ACC112 (cell line): ENCODE results near the gene IFNL3.

Source experiments
- H2AFZ ChIP-seq: fragments of 200-600 bp; sonication (generic); one replicate; pipeline ENCODE4 v1.6.0; 2017; ENCODE audit warnings: antibody characterized with exemption, low read length; ENCODE audit not compliant: unreplicated experiment
- H3K27ac ChIP-seq: fragments of 200-600 bp; sonication (generic); 2 replicates; pipeline ENCODE4 v1.5.1; 2014; ENCODE audit warnings: low read depth, mild to moderate bottlenecking, antibody characterized with exemption, low read length, moderate library complexity
- H3K27me3 ChIP-seq: fragments of 200-600 bp; sonication (generic); 2 replicates; pipeline ENCODE4 v1.6.1; 2014; ENCODE audit warnings: mild to moderate bottlenecking, antibody characterized with exemption, low read length, moderate library complexity, mixed read lengths; ENCODE audit not compliant: insufficient read depth
- H3K36me3 ChIP-seq: fragments of 200-600 bp; sonication (generic); 2 replicates; pipeline ENCODE4 v1.6.1; 2016; ENCODE audit warnings: mild to moderate bottlenecking, antibody characterized with exemption, low read length, moderate library complexity, mixed read lengths; ENCODE audit not compliant: insufficient read depth
- H3K4me1 ChIP-seq: fragments of 200-600 bp; sonication (generic); one replicate; pipeline ENCODE4 v1.6.1; 2016; ENCODE audit warnings: low read length, mixed read lengths; ENCODE audit not compliant: insufficient read depth, unreplicated experiment, control insufficient read depth
- H3K4me3 ChIP-seq: fragments of 200-600 bp; sonication (generic); 2 replicates; pipeline ENCODE4 v1.5.1; 2014; ENCODE audit warnings: mild to moderate bottlenecking, low read depth, low read length
- H3K79me2 ChIP-seq: fragments of 200-600 bp; sonication (generic); one replicate; pipeline ENCODE4 v1.6.0; 2016; ENCODE audit warnings: low read length; ENCODE audit not compliant: control insufficient read depth, unreplicated experiment, insufficient read depth

The IFNL3 gene

DNA sequence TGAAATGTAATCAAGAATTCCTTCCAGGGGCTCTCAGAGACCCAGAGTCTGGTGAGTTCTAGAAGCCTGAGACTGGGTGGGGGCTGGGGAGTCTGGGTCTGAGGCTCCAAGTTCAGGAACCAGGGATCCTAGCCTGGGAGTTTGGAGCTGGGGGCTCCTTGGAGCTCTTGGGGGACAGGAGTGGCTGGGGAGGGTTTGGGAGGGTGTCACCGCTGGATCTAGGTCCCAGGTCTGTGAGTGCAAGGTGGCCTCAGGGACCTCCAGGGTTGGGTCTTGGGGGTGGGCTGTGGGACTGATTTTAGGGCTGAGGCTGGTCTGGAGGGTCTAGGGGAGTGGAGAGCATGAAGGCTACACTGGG lies 41.8 kb downstream of the IFNL3 start:
- Histone ChIP-seq H3K27ac (no peak overlapping the region), H3K36me3 (no peaks in the 10 kb centered on the region), H3K4me1 (peaks cover 2% of the 10 kb centered on the region), H2AFZ (no peak overlapping the region), H3K4me3 (no peak overlapping the region), H3K27me3 (peaks cover 26% of the 10 kb centered on the region), H3K79me2 (no peaks in the 10 kb centered on the region)

DNA sequence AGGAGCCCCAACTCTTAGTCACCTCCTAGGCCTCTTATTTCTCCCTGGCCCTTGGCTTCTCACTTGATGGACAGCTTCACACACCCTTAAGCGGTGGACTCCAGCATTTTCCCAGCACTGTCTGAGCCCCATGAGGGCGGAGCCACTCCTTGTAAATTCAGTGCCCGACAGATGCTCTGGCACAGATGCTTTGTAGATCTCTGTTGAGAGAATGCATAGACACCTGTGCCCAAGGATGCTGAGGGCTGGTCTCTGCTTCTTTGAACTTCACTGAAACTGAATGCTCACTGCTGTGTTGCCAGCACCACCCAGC lies 44.0 kb downstream of the IFNL3 start:
- Histone ChIP-seq H3K4me1 (peaks cover 4% of the 10 kb centered on the region), H2AFZ (no peak overlapping the region), H3K36me3 (no peaks in the 10 kb centered on the region), H3K27ac (no peak overlapping the region), H3K4me3 (no peak overlapping the region), H3K79me2 (no peaks in the 10 kb centered on the region), H3K27me3 (peaks cover 46% of the 10 kb centered on the region)

DNA sequence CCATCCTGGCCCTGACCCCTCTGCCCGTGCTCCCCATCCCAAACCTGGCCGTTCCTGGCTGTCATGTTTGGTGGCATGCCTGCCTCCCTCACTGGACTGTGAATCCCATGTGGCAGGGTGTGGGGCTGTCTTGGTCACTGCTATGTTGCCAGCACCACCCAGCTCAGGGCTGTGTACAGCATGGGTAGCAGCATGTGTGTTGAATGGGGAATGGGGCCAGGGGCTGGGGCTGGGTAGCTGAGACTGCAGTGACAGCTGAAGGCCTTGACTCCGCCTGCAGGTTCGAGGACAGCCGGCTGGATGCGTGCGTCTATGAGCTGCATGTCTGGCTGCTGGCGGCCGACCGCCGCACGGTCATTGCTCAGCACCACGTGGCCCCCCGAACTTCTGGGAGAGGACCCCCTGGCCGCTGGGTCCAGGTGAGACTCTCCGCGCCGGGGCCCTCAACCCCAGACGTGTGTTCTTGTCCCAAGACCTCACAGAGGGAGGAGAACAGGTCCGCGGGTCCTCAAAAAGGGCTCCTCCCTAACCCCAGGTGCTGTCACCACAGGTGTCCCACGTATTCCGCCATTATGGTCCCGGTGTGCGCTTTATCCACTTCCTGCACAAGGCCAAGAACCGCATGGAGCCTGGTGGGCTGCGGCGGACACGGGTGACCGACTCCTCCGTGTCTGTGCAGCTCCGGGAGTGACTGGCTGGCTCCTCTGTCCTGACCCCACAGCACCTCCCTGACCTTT lies 44.6 kb downstream of the IFNL3 start:
- Histone ChIP-seq H3K4me3 (no peak overlapping the region), H3K36me3 (no peaks in the 10 kb centered on the region), H2AFZ (no peak overlapping the region), H3K79me2 (no peaks in the 10 kb centered on the region), H3K27me3 (peaks cover 50% of the 10 kb centered on the region), H3K27ac (no peak overlapping the region), H3K4me1 (peaks cover 4% of the 10 kb centered on the region)

DNA sequence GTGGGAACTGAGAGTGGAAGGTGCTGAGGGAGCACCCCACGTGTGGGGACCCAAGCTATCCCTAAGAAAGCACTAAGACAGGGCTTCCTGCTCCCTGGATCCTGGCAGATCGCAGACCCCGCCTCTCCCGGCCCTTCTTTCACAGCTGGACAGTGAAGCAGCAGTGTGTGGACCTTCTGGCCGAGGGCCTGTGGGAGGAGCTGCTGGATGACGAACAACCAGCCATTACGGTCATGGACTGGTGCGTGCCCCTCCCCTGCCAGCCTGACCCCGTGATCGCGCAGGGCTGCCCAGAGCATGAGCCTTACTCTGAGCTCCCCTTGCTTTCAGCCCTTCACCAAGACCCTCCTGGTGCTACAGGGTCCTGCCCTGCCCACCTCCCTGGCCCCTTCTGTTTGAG lies 45.8 kb downstream of the IFNL3 start:
- no peak overlapping the region for H3K4me3 ChIP-seq
- H3K36me3 ChIP-seq = no peaks in the 10 kb centered on the region
- H3K4me1 ChIP-seq = peaks cover 4% of the 10 kb centered on the region
- H3K79me2 ChIP-seq = no peaks in the 10 kb centered on the region
- H3K27me3 ChIP-seq = peaks cover 46% of the 10 kb centered on the region
- H3K27ac ChIP-seq = no peak overlapping the region
- H2AFZ ChIP-seq = no peak overlapping the region

DNA sequence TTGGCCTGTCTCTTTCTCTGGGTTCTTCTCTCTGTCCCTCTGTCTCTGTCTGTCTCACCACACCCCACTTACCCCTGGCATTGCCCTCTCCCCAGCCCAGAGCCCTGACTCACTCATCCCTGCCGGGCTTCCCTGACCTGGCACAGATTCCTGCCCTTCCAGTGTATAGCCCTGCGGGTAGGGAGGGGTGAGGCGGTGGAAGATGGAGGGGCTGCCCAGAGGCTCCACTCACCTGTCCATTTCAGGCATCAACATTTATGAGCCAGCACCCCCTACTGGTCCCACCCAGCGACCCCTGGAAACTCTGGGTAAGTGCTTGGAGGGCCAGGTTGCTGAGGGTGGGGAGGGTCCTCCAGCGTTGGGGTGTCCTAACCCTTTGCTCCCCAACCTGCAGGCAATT lies 47.0 kb downstream of the IFNL3 start:
- H3K27me3 ChIP-seq = peaks cover 33% of the 10 kb centered on the region
- H2AFZ ChIP-seq = no peak overlapping the region
- no peaks in the 10 kb centered on the region for H3K79me2 ChIP-seq
- H3K4me3 ChIP-seq = no peak overlapping the region
- peaks cover 4% of the 10 kb centered on the region for H3K4me1 ChIP-seq
- H3K36me3 ChIP-seq = no peaks in the 10 kb centered on the region
- no peak overlapping the region for H3K27ac ChIP-seq

DNA sequence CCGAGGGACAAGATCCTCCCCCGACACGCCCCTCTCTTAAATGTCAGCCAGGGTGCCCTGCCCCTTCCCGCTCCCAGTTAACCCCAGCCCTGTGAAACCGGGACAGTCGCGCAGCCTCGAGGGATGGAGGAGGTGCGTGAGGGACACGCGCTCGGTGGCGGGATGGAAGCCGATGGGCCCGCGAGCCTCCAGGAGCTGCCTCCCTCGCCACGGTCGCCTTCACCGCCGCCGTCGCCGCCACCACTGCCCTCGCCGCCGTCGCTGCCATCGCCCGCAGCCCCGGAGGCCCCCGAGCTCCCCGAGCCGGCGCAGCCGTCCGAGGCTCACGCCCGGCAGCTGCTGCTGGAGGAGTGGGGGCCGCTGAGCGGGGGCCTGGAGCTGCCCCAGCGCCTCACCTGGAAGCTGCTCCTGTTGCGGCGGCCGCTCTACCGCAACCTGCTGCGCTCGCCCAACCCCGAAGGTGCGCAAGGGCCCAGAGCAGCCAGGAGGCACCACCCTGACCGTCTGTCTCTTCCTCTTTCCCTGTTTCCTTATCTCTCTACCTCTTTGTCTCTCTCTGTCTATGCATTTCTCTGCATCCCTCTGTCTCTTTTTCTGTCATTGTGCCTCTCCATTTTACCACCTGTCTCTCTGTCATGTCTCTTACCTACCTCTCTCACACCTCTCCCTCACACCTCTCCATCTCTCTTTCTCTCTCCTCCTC lies 47.8 kb downstream of the IFNL3 start, which contains the start of gene NCCRP1:
Gene NCCRP1 (plus strand): TSS at position 105 of the 703 bp plus-strand sequence. CDS start 19 bp downstream, at position 124.
- Histone ChIP-seq H2AFZ (no peak within 1 kb of the TSS), H3K27ac (no peak within 1 kb of the TSS), H3K4me3 (peak within 1 kb of the TSS; percentile 47; the same call in 1 of the 2 replicates), H3K27me3 (peaks cover 30% of the 10 kb centered on the region), H3K79me2 (no peaks in the 10 kb centered on the region), H3K36me3 (no peaks in the 10 kb centered on the region), H3K4me1 (peaks cover 4% of the 10 kb centered on the region)

DNA sequence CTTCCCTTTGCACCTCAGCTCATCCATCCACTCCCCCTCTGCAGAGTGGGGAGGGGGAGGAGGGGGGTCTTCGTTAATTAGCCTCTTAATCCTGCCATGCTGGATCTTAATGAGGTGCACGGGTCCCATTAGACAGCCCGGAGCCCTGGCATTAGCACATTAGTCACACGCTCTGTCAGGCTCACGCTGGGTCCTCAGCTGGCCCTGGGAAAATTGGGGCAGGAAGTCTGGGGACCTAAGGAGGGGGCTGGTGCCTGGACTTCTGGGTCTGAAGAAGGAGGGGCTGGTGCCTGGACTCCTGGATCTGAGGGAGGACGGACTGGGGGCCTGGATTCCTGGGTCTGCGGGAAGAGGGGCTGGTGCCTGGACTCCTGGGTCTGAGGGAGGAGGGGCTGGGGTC lies 48.5 kb downstream of the IFNL3 start:
- no peak overlapping the region for H2AFZ ChIP-seq
- H3K79me2 ChIP-seq = no peaks in the 10 kb centered on the region
- peaks cover 4% of the 10 kb centered on the region for H3K4me1 ChIP-seq
- H3K27me3 ChIP-seq = peaks cover 30% of the 10 kb centered on the region
- no peak overlapping the region for H3K4me3 ChIP-seq
- H3K36me3 ChIP-seq = no peaks in the 10 kb centered on the region
- H3K27ac ChIP-seq = no peak overlapping the region

DNA sequence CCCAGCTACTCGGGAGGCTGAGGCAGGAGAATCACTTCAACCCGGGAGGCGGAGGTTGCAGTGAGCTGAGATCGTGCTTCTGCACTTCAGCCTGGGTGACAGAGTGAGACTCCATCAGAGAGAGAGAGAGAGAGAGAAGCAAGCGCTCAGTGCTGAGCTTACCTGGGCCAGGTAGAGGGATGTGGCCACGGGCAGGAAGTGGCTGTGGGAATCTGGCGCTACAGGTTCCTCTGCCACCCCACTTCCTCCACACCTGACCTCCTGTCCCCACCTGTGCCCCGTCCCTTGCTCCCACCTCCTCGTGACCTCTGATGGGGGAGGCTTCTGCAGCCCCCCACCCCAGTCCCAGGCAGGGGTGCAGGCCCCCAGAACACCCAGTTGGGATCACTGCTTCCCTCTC lies 49.1 kb downstream of the IFNL3 start:
- H3K4me1 ChIP-seq = peaks cover 4% of the 10 kb centered on the region
- no peaks in the 10 kb centered on the region for H3K36me3 ChIP-seq
- peaks cover 30% of the 10 kb centered on the region for H3K27me3 ChIP-seq
- no peak overlapping the region for H3K27ac ChIP-seq
- H2AFZ ChIP-seq = no peak overlapping the region
- H3K79me2 ChIP-seq = no peaks in the 10 kb centered on the region
- no peak overlapping the region for H3K4me3 ChIP-seq

DNA sequence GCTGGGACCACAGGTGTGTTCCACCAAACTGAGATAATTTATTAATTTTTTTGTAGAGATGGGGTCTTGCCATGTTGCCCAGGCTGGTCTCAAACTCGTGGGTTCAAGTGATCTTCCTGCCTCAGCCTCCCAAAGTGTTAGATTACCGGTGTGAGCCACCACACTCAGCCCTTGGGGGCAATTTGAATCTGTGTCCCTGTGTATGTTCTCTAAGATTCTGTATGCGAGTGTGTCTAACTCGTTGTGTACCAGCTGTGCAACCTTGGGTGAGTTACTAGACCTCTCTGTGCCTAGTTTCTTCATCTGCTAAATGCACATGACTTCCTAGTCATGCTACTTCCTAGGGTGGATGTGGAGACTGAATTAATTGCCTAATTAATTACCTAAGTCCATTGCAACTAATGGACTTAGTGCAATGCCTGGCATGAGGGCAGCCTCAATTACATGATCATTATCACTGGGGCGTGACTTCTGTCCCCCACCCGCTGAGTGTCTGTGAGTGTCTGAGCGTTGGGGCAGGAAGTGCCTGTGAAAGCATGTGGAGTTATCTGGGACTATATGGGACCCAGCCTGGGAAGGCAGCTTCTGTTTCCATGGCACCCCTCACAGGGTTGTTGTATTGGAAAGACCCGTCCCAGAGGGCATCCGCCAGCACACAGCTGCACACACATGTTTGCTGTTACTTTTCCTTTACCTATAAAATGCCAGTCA lies 49.8 kb downstream of the IFNL3 start:
- H3K4me3 ChIP-seq = no peak overlapping the region
- no peaks in the 10 kb centered on the region for H3K79me2 ChIP-seq
- no peaks in the 10 kb centered on the region for H3K36me3 ChIP-seq
- H3K4me1 ChIP-seq = peaks cover 4% of the 10 kb centered on the region
- H3K27ac ChIP-seq = no peak overlapping the region
- no peak overlapping the region for H2AFZ ChIP-seq
- peaks cover 30% of the 10 kb centered on the region for H3K27me3 ChIP-seq

DNA sequence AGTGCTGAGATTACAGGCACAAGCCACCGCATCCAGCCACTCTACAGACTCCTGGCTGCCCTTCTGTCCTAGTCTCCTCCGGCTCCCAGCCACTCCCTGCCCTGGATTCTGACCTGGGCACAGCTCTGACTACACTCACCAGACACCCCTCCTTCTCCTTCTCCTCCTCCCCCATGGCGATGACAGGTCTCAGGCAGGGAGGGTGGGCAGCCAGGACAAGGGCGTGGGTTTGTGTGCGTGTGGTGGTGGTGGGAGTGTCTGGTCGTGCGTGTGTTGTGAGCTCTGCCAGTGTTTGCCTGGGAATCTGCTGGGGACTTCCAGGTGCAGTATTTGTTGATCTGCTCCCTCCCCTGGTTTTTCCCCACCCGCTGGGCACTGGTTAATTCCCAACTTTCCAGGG lies 51.0 kb downstream of the IFNL3 start:
- Histone ChIP-seq H3K79me2 (no peaks in the 10 kb centered on the region), H3K4me1 (peaks cover 4% of the 10 kb centered on the region), H3K4me3 (no peak overlapping the region), H3K27ac (no peak overlapping the region), H2AFZ (no peak overlapping the region), H3K27me3 (peaks cover 30% of the 10 kb centered on the region), H3K36me3 (no peaks in the 10 kb centered on the region)
